Endothelial cell of hepatic sinusoid (primary cell): Measurements from ENCODE around the gene TPRN.

Experiments used
- in situ Hi-C: cut with HindIII; loops from 2 replicates; pipeline ENCODE4 v1.10.0; 2017; ENCODE audit warnings: low sequenced_read_pairs

The TPRN gene

DNA sequence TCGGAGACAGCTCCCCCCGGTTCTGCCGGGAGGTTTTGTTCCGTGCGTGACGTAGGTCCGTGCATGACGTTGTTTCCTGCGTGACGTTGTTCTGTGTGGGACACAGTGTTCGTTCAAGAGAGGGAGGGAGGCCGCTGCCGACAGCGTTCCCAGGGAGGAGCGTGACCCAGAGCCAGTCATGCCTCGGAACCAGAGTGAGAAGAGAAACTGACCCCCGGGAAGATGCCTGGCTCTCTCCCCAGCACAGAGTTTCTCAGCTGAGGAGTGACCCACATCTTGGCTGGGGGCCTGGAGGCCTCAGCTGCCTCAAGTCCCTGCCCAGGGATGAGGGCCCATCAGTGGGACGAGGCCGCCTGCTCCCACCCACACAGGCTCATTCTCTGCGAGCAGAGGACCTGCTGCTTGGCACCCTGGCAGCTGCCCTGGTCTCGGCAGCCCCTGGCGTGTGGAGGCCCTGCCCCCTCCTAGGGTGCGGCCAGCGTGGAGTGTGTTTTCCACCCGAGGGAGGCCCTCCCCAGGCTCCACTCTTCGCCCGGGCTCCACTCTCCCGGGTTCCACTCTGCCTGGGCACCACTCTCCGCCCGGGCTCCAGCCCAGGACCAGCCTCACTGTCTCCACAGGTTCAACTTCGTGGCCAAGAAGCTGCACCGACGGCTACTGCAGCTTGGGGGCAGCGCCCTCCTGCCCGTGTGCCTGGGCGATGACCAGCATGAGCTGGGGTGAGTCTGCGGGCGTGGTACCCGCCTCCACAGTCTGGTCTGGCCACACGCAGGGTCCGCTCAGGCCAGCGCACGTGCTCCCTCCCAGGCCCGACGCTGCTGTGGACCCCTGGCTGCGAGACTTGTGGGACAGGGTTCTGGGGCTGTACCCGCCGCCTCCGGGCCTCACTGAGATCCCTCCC lies 12.9 kb upstream of the TPRN start:
- in situ Hi-C loops, result no loop called here

DNA sequence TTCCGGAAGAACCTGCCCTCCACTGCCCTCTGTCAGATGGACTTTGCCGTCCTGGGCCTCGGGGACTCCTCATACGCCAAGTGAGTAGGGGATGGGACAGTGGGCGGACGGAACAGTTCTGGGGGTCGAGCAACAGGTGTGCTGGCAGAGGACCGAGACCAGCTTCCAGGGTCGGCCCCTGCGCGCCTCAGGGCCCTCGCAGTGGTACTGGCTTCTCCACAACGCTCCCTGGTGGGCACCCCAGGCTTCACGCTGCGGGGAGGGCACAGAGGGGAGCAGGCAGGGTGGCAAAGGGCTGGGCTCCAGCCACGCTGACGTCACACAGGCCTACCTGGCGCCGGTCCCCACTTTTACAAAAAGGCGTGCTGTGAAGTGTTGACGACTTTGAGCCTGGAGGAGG lies 12.0 kb upstream of the TPRN start:
- in situ Hi-C loops, result no loop called here

DNA sequence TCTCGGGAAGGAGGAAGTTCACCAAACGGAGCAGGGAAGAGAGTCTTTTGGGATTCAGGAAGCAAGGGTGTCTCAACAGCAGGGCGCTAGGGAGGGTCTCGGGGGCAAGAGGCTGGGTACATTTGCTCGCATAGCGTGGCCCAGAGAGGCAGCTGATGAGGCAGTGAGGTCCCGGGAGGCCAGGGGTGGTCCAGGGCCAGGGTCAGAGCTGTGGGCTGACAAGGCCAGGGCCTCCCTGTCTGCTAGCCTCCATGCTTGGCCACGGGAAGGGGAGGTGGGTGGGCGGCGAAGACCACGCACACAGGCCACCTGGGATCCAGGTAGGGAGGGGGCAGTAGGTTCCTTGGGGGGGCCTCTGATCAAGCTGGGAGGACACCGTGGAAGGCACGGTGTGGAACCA lies 11.0 kb upstream of the TPRN start:
- in situ Hi-C loops, result no loop called here

DNA sequence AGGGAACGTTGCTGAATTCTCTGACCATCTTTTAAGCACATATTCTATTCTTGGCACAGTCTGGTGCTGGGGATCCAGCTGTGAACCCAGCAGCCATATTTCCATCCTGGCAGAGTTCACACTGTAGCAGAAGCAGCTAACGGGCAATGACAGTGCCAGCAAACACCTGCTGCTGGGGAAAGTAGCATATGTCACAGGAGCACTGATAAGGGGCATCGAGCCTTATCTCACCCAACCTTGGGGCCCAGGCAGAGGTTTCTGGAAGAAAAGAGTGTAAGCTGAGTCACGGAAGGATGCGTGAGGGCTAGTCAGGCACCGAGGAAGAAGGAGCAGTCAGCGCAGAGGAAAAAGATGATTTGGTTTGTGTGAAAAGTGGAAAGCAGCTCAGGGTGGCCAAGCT lies 6.1 kb upstream of the TPRN start:
- in situ Hi-C loops, result no loop called here

DNA sequence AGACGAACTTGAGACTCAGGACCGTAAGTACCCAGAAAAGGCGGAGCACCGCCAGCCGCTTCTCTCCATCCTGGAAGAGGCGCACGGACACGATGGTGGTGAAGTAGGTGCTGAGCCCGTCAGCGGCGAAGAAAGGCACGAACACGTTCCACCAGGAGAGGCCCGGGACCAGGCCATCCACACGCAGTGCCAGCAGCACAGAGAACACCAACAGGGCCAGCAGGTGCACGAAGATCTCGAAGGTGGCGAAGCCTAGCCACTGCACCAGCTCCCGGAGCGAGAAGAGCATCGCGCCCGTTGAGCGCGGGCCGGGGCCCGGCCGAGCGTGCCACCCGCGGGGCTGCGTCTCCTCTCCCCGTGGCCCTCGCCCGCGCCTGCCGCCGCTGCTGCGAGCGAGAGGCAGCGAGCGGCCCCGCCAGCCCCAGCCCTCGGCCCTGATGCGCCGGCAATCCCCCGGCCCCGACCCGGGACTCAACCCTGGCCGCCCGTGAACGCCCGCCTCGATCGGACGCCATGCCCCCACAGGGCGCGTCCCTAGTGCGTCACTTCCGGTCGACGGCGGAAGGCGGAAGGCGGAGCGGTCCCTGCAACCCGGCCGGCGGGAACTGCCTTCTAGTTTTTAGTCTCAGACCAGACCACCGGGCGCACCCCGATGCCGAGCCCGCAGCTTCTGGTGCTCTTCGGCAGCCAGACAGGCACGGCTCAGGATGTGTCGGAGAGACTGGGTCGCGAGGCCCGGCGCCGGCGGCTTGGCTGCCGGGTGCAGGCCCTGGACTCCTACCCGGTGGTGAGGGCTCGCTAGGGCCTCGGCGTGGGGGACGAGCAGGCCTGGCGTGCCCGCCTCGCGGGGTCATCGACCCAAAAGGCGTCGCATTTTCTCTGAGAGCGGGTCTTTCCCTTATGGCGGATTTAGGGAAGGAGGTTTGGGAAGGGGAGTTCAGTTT lies 4.9 kb upstream of the TPRN start, which contains the start of the genes NDOR1 and TMEM203:
NDOR1 (plus strand) TSS at position 575 of the 944 bp plus-strand sequence; CDS start at position 653, 78 bp downstream.
TMEM203 (minus strand) TSS at position 523 of the 944 bp plus-strand sequence; CDS start at position 289, 234 bp downstream.
- in situ Hi-C loops, result no loop called here

DNA sequence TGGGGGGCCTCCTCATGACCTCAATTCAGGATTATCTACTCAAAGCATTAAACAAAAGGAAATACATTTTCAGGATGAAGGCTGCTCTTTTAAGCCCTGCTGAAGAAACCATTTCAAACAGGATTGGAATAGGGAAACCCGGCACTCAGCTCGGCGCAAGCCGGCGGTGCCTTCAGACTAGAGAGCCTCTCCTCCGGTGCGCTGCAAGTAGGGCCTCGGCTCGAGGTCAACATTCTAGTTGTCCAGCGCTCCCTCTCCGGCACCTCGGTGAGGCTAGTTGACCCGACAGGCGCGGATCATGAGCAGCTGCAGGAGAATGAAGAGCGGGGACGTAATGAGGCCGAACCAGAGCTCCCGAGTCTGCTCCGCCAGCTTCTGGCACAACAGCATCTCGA lies 4.2 kb upstream of the TPRN start:
- in situ Hi-C loops, result no loop called here

DNA sequence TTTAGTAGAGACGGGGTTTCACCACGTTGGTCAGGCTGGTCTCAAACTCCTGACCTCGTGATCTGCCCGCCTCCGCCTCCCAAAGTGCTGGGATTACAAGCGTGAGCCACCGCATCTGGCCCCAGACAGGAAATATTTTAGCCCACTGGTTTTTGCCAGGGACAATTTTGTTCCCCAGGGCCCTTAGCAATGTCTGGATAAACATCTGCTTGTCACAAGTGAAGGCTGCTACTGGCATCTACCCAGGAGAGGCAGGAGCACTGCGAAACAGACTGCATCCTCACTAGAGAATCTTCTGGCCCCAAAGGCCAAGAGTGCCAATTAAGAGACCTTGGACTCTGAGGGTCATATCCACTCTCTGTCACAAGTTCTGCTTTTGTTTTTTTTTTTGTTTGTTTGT lies 2.4 kb upstream of the TPRN start:
- in situ Hi-C loops, result no loop called here

DNA sequence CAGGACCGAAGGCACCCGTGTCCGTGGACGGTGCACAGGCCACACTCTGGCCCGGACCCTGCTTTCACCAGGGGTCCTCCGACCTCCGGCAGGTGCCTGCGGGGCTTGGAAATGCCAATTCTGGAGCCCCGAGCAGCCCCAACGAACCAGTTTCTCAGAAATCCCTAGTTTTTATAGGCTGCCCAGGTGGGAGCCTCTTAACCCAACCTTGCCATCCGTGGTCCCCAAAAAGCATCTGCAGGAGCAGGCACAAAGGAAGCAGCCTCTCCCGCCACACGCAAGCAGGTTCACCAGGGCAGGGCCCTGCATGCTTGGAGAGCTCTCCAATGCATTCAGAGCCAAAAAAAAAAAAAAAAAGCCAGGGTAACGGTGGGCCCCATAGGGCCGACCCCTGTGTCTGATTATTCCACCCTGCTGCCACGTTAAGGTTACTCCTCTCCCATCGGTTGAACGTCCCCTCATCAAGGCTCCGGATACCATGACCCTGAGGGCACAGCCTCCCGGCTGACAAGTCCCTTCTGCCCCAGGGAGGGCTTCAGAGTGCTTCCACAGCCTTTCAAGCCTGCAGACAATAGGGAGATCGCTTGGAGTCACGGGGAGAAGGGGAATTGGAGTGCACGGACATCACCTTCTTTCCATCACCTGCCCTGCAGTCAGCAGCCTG lies 796 bp upstream of the TPRN start:
- in situ Hi-C loops, result no loop called here

DNA sequence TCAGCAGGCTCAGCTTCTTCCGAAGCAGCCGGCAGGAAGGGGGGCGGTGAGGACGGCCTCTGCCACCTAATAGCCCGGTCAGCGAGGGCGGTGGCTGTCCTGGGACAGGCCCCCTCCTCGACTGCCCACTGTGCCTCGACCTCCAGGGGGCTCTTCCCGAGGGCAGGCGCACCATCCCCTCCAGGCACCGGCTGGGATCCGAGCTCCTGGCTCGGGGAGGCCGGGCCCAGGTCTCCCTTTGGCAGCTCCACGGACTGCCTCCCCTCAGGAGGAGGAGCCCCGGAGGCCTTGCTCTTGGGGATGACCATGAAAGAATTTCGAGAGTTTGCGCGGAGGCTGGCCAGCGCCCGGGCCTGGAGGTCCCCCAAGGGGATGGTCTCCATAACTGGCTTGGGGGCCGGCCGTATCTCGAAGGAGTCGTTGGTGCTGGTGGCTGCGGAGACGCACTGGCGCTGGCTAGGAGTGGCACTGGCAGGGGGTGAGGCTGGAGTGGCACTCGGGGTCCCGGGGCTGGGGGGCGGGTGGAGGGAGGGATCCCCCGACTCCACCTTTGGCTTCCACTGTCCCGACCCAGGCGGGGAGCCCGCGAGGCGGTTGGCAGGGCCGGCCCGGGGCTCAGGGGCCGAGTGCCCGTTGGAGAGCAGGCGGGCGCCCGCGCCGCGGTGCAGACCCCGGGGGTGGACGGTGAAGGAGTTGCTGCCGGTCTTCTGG lies 975 bp downstream of the TPRN start:
- in situ Hi-C loops, result no loop called here

DNA sequence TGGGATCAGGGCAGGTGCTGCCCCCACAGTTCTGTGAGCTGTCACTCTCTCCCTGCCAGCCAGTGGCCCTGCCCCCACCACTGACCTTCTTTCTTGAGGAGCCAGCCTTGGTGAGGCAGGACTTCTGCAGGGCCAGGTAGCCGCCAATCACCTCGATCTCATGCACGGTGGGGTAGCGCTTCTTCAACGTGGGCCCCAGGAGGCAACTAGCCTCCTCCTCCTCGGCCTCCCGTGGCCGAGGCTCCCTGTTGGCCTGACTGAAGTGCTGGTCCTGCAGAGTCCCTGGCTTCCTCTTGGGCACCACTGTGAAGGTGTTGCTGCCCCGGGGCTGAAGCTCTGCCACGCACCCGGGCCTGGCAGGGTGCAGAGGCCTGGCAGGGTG lies 1.6 kb downstream of the TPRN start:
- in situ Hi-C loops, result no loop called here

DNA sequence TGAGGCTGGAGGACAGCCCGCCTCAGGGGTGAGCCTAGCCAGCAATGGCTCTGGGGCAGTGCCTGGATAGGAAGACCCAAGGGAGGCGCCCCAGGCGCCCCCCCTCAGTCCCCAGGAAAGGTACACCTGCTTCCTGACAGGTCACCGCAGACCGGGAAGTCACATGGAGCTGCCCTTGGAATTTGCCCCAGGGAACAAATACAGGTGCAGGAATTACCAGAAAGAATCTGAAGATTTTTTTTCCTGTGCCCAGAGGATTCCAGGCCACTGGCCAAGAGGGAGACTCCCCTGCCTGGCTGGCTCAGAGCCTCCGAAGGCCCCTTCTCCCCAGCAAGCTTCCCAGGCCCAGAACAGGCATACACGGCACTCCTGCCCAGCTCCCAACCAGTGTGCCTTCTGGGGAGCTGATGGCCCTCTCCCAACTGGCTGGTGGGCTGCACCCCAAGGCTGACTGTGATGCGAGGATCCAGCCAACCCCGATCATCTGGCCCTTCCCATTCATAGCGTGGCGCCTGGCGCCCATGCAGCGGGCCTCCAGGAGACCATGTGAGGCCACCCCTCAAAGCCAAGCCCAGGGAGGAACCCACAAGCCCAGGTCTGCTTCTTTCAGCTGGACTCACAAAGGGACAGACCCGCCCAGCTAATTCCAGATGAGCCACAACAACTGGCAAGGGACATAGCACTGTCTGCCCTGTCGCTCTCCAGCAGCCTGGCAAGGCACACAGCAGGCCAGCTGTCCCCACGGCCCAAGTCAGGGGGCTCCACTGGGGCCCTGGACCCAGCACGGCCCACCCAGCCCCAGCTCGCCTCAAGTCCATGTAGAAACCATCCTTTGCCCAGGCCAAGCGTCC lies 2.3 kb downstream of the TPRN start:
- in situ Hi-C loops, result no loop called here

DNA sequence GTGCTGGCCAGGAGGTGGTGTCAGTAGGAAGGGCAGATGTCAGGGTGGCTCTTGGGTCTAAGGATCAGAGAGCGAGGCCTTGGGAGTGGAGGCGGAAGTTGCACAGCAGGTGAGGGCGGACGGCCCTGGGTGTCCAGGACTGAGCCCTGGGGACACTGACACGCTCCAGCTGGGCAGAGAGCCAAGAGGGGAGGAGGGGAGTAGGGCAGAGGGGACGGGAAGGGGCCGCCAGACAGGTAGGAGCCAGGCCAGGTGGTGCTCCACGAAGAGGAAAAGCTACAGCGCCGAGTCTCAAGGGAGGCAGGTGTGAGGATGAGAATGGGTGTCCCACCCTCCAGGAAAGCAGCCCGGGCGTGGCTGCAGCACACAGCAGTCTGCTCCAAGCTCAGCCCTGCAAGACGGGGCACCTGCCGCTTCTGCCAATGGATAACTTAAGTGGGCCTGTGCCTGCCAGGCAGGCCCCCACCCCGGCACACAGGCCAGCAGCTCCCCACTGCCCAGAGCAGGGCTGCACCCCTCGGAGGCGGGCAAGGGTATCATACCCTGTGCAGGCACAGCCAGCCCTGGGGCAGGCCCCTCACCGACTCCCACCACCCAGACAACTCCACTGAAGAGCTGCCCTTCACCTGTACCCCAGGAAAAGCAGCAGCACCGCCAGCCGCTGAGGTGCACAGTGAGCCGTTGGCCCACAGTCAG lies 4.9 kb downstream of the TPRN start:
- in situ Hi-C loops, result no loop called here

DNA sequence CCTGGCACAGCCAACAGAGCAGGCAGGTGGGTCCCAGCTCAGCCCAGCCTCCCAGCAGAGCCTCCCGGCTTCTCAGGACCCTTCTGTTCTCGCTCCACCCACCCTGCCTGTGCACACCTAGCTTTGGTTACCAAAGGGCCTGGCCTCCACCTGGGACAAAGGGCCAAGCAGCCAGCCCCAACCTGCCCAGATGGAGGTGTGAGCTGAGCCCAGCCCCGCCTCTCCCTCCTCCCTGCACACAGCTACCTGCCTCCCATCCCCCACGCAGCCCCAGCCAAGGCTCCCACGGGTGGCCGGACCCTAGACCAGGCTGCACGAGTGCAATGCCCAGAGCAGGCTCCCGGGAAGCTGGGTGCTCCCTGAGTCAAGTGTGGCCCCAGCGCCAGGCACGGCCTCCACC lies 5.6 kb downstream of the TPRN start:
- in situ Hi-C loops, result no loop called here

DNA sequence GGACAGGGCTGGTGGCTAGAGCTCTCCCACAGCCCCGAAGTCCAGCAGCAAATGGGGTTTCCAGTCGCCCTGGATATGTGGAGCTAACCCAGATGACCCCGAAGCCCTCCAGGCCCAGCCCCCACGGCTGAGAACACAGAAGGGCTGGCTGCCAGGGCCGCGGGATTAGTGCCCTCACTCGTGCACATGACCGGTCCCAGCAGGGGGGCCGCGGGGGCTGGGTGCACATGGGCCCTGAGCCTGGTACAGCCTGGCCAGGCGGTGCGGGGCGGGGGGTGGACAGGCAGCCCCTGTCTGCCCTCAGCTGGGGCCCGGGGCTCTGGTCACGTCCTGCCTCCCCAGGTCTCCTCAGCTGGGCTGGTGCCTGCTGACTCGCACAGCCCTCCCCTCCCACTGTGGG lies 6.2 kb downstream of the TPRN start:
- in situ Hi-C loops, result no loop called here

DNA sequence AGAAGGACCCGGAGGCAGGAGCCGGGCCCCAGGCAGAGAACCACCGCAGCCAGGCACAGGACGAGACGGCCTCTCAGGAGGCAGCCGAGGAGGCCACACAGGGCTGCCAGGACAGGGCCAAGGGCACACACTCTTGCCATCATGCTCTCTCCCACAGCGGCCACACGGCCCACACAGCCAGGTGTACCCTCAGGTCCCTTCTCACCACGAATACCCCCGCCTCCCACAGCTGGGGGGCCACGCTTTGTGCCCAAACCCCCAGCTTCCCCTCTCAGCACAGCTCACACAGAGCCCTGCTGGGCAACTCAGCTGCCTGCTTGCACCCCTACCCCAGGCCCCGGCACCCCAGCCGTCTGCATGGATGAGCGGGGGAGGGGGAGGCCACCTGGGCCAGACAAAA lies 6.8 kb downstream of the TPRN start:
- in situ Hi-C loops, result no loop called here

DNA sequence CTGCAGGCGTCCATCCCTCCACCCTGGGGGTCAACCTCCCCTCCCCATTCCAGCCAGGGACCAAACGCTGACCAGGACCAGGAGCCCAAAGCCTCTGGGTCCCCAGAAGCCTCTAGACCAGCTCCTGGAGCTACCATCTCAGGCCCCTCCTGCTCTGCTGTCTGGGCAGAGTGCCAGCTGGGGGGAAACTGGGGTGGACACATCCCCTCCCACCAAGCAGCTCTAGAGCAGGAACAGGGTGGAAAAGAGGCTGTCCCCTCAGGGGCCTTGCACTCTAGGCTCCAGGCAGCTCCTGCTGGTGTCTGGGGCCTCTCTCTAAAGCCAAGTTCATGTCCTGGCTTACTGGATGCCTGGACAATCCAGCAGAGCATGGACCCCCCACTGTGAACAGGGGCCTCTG lies 7.7 kb downstream of the TPRN start:
- in situ Hi-C loops, result no loop called here

DNA sequence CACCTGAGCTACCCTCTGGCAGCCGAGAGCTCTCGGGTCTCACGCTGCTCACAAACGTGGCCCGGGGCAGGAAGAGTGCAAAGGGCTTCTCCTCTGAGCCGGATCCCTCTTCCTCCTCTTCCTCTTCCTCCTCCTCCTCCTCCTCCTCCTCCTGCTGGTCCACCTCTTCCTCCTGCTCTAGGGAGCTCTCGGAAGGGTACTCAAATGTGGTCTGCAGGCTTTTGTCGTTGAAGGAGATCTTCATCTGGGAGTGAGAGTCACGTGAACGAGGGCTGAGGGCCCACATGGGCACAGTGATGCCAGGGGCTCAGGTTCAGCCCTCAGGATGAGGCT lies 8.1 kb downstream of the TPRN start:
- in situ Hi-C loops, result no loop called here

DNA sequence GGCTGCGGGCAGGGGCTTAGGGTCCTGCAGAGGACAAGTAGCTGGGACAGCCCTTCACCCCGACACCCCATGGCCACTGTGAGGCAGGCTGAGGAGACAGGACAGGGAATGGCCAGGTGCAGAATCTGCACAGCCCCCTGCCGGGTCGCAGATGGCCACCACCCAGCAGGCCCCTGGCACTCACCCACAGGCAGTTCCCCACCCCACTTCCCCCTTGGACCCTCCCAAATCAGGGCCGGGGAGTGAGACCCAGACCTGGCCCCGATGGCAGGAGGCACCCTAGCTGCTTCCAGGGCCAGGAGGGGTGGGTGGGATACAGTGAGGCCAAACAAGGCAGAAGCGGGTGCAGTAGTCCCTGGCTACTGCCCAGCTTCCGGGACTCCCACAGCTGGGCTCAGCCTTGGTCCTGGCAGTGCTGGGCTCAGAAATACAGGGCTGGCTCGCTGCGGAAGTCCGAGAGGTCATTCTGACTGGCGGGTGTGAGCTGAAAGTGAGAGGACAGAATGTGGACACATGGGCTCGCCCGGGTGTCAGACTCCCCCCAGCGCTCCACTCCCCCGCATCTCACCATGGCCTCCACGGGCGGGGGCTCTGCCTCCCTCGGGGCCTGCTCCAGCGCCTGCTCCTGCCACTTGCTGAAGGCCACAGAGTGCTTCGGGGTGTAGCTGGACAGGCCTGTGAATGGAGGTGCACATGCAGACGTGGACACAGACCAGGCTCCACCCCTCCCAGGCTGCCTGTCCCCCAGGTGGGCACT lies 8.7 kb downstream of the TPRN start:
- in situ Hi-C loops, result no loop called here
